ENCODE results near the gene ZNF814.
"Not testable (repeated sequence)": the region's sequence is repeated elsewhere in the genome, so short reads cannot be mapped to it uniquely, and the experiment has no call there.

ZNF814 gene

DNA sequence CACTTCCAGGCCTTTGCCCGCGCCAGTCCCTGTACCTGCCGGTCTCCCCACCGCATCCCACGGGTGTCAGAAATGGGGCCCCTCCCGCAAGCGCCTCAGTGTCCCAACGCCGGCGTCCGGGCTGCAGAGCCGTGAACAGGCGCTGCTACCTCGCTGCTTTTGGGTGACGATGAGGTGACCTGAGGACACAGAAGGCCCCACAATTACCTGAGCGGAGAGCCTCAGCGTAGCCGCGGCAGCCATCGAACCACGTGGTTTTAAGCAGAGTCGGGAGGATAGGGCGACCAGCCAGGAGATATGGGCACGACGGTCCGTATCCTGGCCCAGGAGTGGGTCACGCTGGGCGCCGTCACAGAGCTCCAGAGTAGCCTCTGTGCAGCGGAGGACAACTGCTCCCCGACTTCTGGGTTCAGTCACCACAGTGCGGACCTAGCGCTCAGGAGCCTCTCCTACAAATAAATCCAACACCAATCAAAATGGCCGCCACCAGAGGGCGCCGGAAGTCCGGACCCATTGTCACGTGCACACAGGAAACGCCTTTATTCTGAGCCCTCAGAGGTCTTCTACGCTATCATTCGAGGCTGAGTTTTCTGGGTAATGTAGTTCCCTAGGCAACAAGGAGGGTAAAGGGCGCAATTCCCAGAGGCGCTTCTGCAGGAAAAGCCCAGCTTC is at the start of gene ZNF814:
Gene ZNF814, minus strand, starts transcription at position 478 of the 672 bp plus-strand sequence. Its CDS starts 235 bp downstream, at position 243.
- no peak for DNase-seq (ENCODE audit: low spot score)

DNA sequence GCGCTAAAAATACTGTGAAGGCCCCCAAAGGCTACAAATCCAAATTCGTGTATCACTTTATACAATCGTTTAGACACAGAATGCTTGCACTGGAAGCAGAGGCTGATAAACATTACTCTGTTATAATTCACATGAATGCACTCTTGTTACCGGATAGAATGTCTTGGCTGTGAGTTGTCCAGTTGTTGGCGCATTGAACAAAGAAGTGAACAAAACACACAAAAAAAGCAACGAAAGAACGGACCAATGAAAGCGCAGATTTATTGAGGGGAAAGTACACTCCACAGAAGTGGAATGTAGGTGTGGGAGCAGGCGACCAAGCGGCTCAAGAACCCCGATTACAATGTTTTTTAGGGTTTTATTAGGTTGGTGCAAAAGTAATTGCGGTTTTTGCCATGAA is 46.9 kb upstream of the ZNF814 start:
- DNase-seq (ENCODE audit: low spot score): no peak

DNA sequence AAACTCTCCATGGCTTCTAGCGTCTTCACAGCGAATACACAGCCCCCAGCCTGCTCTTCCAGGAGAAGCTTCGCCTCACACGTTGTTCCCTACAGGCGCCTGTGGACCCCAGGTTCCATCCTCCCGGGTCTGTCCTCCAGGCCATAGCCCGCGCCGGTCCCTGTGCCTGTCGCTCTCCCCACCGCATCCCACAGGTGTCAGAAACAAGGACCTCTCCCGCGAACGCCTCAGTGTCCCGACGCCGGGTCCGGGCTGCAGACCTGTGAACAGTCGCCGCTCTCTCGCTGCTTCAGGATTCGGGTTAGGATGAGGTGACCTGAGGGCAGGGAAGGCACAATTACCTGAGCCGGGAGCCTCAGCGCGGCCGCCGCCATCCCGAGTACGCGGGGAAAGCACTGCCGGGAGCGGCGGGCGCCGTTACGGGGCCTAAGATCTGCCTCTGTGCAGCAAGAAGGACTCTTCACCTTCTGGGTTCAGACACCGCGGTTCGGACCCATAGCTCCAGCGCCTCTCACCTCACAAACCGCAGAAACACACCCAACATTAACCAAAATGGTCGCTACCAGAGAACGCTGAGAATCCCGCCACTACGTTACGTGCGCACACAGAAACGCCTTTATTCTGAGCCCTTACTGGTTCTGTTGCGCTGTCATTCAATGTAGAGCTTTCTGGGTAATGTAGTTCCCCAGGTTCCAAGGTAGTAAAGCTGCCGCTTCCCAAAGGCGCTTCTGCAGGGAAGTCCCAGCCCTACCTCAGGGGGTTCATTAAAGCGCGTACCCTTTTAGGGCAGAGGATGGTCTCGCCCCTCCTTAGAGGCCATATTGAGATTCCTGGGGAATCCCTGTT is 46.2 kb upstream of the ZNF814 start, which contains the start of gene ZNF418:
Gene ZNF418, minus strand, starts transcription at position 583 of the 846 bp plus-strand sequence. CDS start 1,580 bp downstream, outside the sequence.
- DNase-seq (ENCODE audit: low spot score): no peak

DNA sequence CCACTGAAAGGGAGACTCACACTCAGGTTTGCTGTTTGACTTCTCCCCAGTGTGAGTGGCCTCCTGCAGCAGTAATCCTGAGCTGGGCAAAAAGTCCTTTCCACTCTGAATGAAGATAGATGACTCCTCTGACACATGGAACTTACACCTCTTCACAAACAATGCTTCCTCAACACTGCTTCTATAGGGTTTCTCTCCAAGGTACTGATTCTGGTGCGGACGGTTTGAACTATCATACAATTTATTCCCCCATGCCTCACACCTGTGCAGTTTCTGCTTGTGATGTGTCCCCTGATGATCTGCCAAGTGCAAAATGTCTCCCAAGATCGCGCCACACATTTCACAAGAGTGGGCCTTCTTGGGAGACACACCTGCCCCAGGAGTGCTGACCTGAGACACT is 38.8 kb upstream of the ZNF814 start:
- DNase-seq (ENCODE audit: low spot score): no peak

DNA sequence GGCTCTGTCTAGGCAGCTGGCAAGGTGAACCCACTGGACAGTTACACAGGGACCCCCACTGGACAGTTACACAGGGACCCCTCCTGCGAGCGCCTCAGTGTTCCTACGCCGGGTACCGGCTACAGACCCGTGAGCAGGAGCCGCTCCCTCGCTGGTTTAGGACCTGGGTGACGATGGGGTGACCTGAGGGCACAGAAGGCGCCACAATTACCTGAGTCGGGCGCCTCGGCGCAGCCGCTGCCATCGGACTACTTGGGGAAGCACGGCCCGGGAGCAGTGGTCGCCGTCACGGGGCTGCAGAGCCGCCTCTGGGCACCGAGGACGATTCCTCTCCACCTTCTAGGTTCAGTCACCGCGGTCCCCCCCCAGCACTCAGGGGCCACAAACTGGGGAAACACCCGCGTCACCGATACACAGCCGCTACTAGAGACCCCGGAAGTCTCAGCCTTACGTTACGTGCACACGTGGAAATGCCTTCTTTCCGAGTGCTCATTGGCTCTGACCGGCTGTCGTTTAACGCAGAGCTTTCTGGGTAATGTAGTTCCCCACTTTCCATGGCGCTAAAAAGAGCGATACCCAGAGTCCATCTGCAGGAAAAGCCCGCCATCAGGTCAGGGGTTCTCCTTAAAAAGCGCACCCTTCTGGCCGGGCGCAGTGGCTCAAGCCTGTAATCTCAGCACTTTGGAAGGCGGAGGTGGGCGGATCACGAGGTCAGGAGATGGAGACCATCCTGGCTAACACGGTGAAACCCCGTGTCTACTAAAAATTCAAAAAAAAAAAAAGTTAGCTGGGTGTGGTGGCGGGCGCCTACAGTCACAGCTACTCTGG is 27.5 kb upstream of the ZNF814 start, which contains the start of gene ZNF417:
Gene ZNF417, minus strand, starts transcription at position 425 of the 828 bp plus-strand sequence. Its CDS starts 181 bp downstream, at position 244.
- peak; percentile 85 for DNase-seq (ENCODE audit: low spot score)

DNA sequence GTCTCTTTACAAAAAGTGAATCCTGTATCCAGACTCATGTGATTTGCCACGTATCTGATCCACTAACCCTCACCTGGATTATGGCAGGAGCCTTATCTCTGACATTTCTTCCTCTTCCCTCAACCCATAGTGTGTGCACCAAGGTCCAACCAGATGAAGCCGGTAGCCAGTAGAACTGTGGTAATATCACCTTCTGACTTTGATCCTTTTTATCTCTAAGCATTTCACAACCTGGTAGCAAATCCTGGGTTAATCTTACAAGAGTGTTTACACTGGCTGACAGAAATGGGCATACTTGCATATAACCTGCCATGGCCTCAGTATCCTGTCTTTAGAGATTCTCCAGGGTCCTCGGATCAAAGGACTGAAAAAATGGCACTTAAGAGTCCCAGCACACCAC is 25.7 kb upstream of the ZNF814 start:
- no peak for DNase-seq (ENCODE audit: low spot score)

DNA sequence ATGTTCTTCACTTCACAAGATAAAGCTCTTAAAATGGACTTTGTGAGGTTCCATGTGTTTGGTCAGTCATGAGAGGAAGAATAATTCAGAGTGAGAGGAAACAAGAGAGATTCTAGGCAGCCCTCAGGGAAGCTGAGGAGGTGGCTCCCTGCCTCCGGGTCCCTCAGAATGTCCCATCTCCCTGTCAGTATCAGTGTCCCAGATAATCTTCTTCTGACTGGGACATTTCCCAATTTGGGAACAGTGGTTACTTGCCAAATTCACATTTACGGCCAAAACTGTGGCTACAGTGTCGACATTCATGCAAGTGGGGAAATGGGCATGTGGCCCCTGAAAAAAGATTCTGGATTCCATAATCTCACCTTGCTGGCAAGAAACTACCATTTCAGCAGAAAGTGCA is 18.6 kb upstream of the ZNF814 start:
- no peak for DNase-seq (ENCODE audit: low spot score)

DNA sequence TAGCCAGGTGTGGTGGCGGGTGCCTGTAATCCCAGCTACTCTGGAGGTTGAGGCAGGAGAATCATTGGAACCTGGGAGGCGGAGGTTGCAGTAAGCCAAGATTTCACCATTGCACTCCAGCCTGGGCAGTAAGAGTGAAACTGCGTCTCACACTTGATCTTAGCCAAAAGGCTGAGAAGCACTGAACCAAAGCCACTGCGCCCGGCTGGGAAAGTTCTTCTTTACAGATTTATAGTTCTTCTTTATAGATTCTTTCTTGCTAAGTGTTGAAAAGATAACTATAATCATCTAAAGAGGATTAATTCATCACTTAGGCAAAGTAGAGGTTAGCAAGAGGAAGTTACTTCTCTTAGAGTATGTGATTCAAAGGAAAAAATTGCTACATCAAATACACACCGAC is 16.4 kb upstream of the ZNF814 start:
- DNase-seq (ENCODE audit: low spot score): no peak

DNA sequence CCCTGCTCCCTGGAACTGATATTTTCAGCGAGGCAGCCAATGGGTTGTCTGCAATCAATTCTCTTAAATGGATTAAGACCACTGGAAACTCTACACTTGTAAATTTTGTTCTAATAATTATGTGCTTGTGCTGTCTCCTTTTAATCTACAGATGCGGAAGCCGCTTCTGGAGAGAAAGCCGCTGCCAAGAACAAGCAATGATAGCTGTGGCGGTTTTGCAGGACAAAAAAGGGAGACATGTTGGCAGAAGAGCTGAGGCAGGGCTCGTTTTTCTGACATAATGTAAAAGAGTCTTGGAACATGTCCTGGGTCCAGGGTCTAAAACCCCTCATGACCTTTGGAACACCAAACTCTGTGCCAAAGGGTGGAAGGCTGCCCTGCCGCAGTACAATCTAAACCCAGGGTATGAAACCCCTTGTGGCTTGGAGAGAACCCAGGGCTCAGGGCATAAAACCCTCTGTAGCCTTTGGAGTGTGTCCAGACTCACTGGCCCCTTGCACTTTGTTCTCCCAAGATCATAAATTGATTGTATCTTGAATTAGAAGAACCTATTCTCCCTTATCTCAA is 14.9 kb upstream of the ZNF814 start:
- DNase-seq (ENCODE audit: low spot score): no peak

DNA sequence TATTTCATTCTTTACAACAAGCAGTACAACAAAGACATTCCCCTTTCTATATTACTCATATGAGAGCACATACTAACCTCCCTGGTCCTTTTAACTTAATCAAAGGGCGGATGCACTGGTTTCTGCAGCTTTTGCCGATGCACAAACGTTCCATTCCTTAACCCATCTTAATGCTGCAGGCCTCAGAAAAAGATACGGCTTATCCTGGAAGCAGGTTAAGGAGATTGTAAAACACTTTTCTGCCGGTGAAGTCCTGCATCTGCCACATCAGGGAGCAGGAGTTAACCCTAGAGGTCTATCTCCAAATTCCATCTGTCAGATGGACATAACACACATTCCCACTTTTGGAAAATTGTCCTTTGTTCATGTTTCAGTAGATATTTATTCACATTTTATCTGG is 11.5 kb upstream of the ZNF814 start:
- DNase-seq (ENCODE audit: low spot score): no peak

DNA sequence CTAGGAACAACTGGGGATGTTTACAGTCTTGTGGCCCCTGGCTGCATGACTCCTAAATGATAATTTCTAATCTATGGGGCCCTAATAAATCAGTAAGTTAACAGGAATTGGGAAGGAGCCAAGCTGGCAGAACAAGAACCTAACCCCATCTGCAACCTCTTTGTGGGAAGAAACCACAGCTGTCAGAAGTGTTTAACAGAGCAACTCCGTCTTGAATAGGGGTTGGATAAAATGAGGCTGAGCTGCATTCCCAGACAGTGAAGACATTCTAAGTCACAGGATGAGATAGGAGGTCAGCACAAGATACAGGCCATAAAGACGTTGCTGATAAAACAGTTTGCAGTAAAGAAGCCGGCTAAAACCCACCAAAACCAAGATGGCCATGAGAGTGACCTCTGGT is 1.9 kb upstream of the ZNF814 start:
- DNase-seq (ENCODE audit: low spot score): not testable (repeated sequence)

DNA sequence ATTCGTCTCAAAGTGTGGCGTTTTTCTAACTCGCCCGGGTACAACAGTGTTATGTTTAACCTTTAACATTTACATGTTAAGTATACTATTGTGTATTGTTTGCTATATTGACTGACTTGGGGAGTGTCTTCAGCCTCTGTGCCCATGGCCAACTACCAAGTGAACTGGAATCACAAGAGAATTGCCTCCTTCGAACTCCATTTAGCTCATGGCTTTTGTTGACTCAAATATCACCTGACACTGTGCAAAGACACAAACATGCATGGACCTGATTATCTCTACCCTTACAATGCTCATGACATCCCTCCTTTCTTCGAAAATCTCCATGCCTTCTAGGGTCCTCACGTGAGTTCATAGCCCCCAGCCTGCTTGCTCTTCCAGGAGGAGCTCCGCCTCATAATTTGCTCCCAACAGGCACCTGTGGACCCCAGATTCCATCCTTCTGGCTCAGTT is 704 bp downstream of the ZNF814 start:
- DNase-seq (ENCODE audit: low spot score): no peak

DNA sequence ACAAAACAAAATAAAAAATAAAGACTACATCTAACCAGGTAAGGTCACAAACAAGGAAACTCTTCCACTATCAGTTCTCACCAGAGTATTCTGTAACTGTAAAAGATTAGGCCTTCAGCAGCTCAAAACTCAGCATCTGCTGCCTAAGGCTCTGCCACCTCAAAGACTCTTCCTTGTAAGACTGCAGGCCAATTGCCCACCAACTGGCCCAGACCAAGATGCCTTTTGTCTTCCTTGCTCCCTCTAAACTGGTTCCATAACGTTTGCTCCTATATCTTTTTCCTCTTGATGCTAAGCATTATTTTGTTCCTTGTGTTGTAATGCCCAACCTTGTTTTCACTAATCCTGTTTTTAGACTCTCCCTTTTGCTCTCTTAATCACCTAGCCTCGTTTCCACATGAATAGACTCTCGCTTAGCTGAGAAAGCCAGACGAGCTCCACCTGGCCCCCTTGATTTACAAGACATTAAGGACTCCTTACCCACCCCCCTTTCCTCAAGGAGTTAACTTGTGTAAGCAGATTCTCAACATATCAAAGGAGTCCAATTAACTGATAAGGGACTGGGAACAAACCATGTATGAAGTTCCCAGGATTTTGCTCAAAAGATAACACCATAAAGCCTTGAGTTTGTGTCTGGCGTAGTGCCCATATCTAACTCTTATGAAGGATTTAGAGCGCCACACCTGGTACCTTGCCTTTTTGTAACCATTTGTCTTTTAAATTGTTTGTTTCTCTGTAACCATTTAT is 1.5 kb downstream of the ZNF814 start:
- DNase-seq (ENCODE audit: low spot score): no peak

DNA sequence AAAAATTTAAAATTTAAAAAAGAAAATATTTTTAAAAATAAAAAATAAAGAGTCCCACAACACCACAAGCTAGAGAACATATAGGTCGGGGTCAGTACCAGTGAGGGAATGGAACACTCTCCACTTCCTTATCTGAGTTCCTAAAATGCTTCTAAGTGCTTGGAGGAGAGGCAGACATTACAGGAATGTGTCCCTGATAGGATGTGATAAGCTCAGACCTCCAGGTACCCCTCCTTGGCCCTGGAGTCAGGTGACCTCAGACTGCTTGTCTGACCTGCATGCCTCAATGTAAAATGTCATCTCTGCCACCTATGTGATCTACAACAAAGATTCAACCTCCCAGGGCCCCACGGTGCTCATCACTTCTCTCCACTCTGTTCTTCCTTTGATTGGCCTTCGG is 2.8 kb downstream of the ZNF814 start:
- no peak for DNase-seq (ENCODE audit: low spot score)

DNA sequence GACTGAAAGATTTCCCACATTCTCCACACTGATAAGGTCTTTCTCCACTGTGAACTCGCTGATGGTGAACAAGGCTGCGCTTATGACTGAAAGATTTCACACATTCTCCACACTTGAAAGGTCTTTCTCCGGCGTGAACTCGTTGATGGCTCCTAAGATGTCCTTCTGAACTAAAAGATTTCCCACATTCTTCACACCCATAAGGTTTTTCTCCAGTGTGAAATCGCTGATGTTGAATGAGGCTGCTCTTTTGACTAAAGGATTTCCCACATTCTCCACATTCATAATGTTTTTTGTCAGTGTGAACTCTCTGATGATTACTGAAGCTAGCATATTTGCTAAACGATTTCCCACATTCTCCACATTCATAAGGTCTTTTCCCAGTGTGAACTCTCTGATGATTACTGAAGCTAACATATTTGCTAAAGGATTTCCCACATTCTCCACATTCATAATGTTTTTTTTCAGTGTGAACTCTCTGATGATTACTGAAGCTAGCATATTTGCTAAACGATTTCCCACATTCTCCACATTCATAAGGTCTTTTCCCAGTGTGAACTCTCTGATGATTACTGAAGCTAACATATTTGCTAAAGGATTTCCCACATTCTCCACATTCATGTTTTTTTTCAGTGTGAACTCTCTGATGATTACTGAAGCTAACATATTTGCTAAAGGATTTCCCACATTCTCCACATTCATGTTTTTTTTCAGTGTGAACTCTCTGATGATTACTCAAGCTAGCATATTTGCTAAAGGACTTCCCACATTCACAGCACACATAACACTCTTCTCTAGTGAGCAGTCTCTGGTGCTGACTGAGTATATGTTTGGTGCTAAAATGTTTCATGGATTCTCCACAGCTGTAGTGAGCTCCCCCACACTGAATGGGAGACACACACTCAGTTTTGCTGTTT is 14.7 kb downstream of the ZNF814 start:
- not testable (repeated sequence) for DNase-seq (ENCODE audit: low spot score)

DNA sequence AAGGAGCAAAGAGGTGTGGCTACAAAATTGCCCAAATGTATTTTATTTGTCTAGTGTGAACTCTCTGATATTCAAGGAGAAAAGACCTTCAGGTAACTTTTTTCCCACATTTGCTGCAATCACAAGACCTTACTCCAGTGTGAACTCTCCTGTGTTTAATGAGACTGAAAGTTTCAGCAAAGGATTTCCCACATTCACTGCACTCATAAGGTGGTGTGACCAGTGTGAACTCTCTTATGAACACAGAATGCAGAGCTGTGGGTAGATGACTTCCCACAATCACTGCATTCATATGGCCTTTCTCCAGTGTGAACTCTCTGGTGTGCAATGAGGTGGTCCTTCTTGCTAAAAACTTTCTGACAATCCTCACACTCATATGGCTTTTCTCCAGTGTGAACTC is 16.4 kb downstream of the ZNF814 start:
- no peak for DNase-seq (ENCODE audit: low spot score)

DNA sequence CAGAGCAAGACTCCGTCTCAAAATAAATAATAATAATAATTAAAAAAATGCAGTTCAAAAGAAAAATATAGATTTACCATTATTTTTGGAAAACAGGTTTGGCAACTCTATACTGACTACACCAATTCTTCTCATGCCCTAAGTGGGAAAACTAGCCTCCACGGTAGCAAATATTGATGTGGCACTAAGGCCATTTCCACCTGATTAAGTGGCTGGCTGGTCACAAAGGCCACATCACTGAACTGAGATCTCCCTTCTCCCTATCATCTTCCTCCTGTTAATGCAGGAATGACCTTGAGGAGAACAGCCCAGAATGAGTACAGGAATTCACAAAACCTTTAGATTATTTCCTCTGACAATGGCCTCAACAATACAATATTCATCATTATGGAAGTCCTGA is 18.6 kb downstream of the ZNF814 start:
- DNase-seq (ENCODE audit: low spot score): no peak

DNA sequence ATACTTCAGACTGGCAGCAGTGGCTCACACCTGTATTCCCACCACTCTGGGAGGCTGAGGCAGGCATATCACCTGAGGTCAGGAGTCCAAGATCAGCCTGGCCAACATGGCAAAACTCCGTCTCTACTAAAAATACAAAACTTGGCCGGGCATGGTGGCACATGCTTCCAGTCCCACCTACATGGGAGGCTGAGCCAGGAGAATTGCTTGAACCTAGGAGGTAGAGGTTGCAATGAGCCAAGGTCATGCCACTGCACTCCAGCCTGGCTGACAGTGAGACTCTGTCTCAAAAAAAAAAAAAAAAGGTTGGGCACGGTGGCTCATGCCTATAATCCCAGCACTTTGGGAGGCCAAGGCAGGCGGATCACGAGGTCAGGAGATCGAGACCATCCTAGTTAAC is 19.2 kb downstream of the ZNF814 start:
- DNase-seq (ENCODE audit: low spot score): not testable (repeated sequence)

DNA sequence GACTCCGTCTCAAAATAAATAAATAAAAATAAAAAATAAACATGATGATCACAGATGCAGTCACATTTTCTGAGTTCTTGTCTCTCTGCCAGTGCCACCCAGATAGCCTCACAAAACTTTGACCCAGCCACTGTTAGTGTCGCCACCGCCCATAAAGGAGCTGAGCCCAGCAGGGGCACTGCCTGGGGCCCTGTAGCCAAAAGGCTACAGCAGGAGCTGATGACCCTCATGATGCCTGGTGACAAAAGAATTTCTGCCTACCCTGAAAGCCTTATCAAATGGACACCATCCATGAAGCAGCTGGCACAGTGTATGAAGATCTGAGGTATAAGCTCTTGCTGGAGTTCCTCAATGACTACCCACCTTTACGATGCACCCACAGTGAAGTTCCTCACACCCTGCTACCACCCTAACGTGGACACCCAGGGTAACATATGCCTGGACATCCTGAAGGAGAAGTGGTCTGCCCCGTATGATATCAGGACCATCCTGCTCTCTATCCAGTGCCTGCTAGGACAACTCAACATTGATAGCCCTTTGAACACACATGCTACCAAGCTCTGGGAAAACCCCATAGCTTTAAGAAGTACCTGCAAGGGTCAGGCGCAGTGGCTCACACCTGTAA is 20.9 kb downstream of the ZNF814 start:
- no peak for DNase-seq (ENCODE audit: low spot score)

DNA sequence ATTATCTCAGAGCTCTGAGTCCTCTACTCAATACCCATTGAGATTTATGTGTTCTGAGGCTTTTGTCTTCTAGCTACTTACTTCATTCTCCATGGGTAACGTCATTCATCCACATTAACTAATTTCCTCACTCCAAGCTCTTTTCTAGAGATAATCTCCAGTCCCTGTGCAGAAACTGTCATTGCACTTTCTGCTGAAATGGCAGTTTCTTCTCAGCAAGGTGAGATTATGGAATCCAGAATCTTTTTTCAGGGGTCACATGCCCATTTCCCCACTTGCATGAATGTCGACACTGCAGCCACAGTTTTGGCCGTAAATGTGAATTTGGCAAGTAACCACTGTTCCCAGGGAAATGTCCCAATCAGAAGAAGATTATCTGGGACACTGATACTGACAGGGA is 26.5 kb downstream of the ZNF814 start:
- DNase-seq (ENCODE audit: low spot score): not testable (repeated sequence)

Measured in COLO829 (cell line).